NCI-H526 treated with DMSO at 0.1 percent for 48 hours (cell line): ENCODE results near the gene SLC17A2.

Source experiments
- DNase-seq: peaks from one replicate; lab custom pipeline; 2025; lab: John Stamatoyannopoulos, UW

The SLC17A2 gene

GRCh38 chr6:25883536-25883935 lies 47.0 kb downstream of the SLC17A2 start:
- no peak for DNase-seq

GRCh38 chr6:25882051-25882496 lies 48.4 kb downstream of the SLC17A2 start:
- DNase-seq, result no peak

- DNase-seq, result no peak
These were observed 49.9 kb downstream of the SLC17A2 start for GRCh38 chr6:25880601-25881000.

GRCh38 chr6:25878721-25879322 lies 51.7 kb downstream of the SLC17A2 start:
- DNase-seq, result no peak

- DNase-seq, result no peak
These were observed 54.4 kb downstream of the SLC17A2 start for GRCh38 chr6:25875926-25876602.

GRCh38 chr6:25875563-25875905 lies 55.0 kb downstream of the SLC17A2 start:
- no peak for DNase-seq

- DNase-seq, result no peak
These were observed 55.5 kb downstream of the SLC17A2 start for GRCh38 chr6:25874822-25875562.

GRCh38 chr6:25874118-25874517 lies 56.4 kb downstream of the SLC17A2 start, which contains the start of gene SLC17A3:
Gene SLC17A3 (minus strand): TSS chr6:25874243. CDS start chr6:25868387, 5,856 bp downstream.
- DNase-seq, result no peak

GRCh38 chr6:25872814-25873213 lies 57.7 kb downstream of the SLC17A2 start:
- DNase-seq, result no peak

- DNase-seq, result no peak
These were observed 60.7 kb downstream of the SLC17A2 start for GRCh38 chr6:25869840-25870239.

GRCh38 chr6:25868436-25869183 lies 61.9 kb downstream of the SLC17A2 start:
- DNase-seq, result no peak

GRCh38 chr6:25866011-25866410 lies 64.5 kb downstream of the SLC17A2 start:
- no peak for DNase-seq

GRCh38 chr6:25863360-25863759 lies 67.1 kb downstream of the SLC17A2 start:
- DNase-seq, result no peak
